DND-41 (cell line): Measurements from ENCODE around the gene CLEC20A.

Source experiments
- ATAC-seq: fragments of 200-7000 bp; cut with Tn5 transposase; 3 replicates; pipeline ENCODE4 v1.9.1; 2021; ENCODE audit warnings: low read depth; ENCODE audit not compliant: insufficient read depth
- DNase-seq: peaks from one replicate; pipeline ENCODE4 v3.0.0-alpha.2; 2020
- H2AFZ ChIP-seq: 2 replicates; pipeline ENCODE4 v1.6.0; 2012; ENCODE audit warnings: low read depth, low read length
- H3K27ac ChIP-seq: 2 replicates; pipeline ENCODE4 v1.5.1; 2012; ENCODE audit warnings: low read length, inconsistent platforms
- H3K27me3 ChIP-seq: fragments of 200-600 bp; sonication (generic); 2 replicates; pipeline ENCODE4 v1.6.0; 2012; ENCODE audit warnings: low read length, mild to moderate bottlenecking, inconsistent platforms; ENCODE audit not compliant: insufficient read depth, poor library complexity
- H3K36me3 ChIP-seq: 2 replicates; pipeline ENCODE4 v1.5.1; 2012; ENCODE audit warnings: low read length, inconsistent platforms; ENCODE audit not compliant: insufficient read depth
- H3K4me1 ChIP-seq: 2 replicates; pipeline ENCODE4 v1.5.1; 2012; ENCODE audit warnings: mild to moderate bottlenecking, low read length; ENCODE audit not compliant: insufficient read depth
- H3K4me2 ChIP-seq: 2 replicates; pipeline ENCODE4 v1.6.0; 2012; ENCODE audit warnings: mild to moderate bottlenecking, moderate library complexity, low read length, inconsistent platforms; ENCODE audit not compliant: insufficient read depth
- H3K4me3 ChIP-seq, 2 experiments: fragments of 200-600 bp in 1 of 2; shearing (Covaris generic) in 1 of 2; 2 replicates each; pipeline ENCODE4 v1.5.1; 2012 to 2016; ENCODE audit warnings: inconsistent platforms in 2 of 2, low read length in 2 of 2, mild to moderate bottlenecking in 2 of 2, low read depth in 1 of 2, moderate library complexity in 1 of 2
- H3K79me2 ChIP-seq: 2 replicates; pipeline ENCODE4 v1.6.0; 2012; ENCODE audit warnings: low read length, inconsistent platforms; ENCODE audit not compliant: insufficient read depth
- H3K9ac ChIP-seq: 2 replicates; pipeline ENCODE4 v1.6.0; 2012; ENCODE audit warnings: low read depth, mild to moderate bottlenecking, inconsistent platforms, low read length, moderate library complexity
- H3K9me3 ChIP-seq: 2 replicates; pipeline ENCODE4 v1.5.1; 2012; ENCODE audit warnings: low read length, moderate library complexity, mild to moderate bottlenecking, inconsistent platforms; ENCODE audit not compliant: insufficient read depth, severe bottlenecking
- H4K20me1 ChIP-seq: 2 replicates; pipeline ENCODE4 v1.6.0; 2012; ENCODE audit warnings: low read length; ENCODE audit not compliant: insufficient read depth
- EZH2 ChIP-seq: IDR thresholded peaks from 3 replicates; pipeline ENCODE4 v1.6.1; 2012; ENCODE audit warnings: borderline replicate concordance, low read depth, mild to moderate bottlenecking, moderate library complexity, low read length, inconsistent platforms; ENCODE audit not compliant: severe bottlenecking
- TF ChIP-seq, protein P1 (sequence below): IDR thresholded peaks from 2 replicates; pipeline ENCODE4 v1.5.1; 2012; ENCODE audit warnings: borderline replicate concordance, low read length, moderate library complexity, mild to moderate bottlenecking; ENCODE audit not compliant: poor library complexity, severe bottlenecking; ENCODE audit errors: extremely low read depth

CLEC20A gene

DNA sequence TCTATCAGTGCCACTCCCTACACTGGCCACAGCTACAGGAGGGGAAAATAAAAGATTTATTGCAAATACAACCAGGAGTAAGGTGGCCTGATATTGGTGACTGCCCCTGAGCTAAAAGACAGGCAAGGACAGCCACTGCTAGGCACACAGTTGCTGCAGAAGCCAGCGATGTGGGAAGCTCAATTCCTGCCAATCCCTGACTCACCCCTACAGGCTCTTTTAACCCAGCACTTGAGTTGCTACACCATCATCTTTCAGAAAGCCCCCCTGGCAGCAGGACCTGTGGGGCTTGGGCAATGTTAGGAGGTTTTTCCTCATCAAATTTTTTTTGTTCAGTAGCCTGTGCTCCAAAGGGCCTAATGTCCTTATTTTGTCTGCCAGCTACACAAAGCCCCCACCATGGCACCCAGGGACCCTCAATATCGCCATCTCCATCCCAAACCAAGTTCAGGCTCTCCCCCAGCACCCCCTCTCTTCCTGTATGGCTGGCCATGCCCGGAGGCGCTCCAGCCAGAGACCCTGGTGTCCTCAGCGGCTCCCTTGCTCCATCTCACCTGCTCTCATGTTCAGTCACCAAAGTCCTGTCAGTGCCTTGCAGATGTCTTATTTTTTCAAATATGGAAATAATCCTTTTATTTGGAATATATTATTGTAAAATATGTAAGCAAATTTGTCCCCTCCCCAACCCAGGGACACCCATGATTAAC, 13.4 kb downstream of the CLEC20A start:
- ATAC-seq (no peak), DNase-seq (no peak)
- Histone ChIP-seq H3K27ac (no peak overlapping the region), H3K9ac (no peak overlapping the region), H3K4me2 (no peak overlapping the region), H3K79me2 (no peaks in the 10 kb centered on the region), H3K4me1 (no peaks in the 10 kb centered on the region), H3K4me3 (no peak overlapping the region), H3K9me3 (no peaks in the 10 kb centered on the region), H2AFZ (no peak overlapping the region), H4K20me1 (no peaks in the 10 kb centered on the region), H3K36me3 (no peaks in the 10 kb centered on the region), H3K27me3 (no peaks in the 10 kb centered on the region)
- TF ChIP-seq, protein P1, sequence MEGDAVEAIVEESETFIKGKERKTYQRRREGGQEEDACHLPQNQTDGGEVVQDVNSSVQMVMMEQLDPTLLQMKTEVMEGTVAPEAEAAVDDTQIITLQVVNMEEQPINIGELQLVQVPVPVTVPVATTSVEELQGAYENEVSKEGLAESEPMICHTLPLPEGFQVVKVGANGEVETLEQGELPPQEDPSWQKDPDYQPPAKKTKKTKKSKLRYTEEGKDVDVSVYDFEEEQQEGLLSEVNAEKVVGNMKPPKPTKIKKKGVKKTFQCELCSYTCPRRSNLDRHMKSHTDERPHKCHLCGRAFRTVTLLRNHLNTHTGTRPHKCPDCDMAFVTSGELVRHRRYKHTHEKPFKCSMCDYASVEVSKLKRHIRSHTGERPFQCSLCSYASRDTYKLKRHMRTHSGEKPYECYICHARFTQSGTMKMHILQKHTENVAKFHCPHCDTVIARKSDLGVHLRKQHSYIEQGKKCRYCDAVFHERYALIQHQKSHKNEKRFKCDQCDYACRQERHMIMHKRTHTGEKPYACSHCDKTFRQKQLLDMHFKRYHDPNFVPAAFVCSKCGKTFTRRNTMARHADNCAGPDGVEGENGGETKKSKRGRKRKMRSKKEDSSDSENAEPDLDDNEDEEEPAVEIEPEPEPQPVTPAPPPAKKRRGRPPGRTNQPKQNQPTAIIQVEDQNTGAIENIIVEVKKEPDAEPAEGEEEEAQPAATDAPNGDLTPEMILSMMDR, result no peak
- no peak for TF ChIP-seq EZH2

DNA sequence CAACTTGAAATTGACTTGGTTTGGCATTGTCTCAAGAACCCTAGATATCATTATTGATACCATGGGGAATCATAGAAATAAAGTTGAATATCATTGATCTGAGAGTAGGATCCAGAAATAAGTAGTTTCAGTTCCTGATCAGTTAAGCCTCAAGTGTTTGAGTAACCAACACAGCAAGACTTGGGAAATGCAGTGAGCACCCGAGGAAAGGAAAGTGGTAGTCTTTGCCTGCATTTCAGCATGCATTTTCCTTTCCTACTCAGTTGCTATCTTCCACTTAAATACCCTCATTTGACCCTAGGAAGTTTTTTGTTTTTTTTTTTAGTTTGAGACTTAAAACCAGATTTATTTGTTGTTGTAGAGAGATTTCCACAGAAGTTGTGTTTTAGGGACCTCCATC, 18.9 kb downstream of the CLEC20A start:
- DNase-seq (no peak), ATAC-seq (no peak)
- TF ChIP-seq, protein P1, result no peak
- H3K27ac ChIP-seq, result no peak overlapping the region
- H3K27me3 ChIP-seq, result peaks cover 16% of the 10 kb centered on the region
- no peaks in the 10 kb centered on the region for H3K79me2 ChIP-seq
- no peak overlapping the region for H3K9ac ChIP-seq
- no peak overlapping the region for H3K4me3 ChIP-seq
- H2AFZ ChIP-seq, result no peak overlapping the region
- H4K20me1 ChIP-seq, result no peaks in the 10 kb centered on the region
- no peaks in the 10 kb centered on the region for H3K36me3 ChIP-seq
- H3K4me1 ChIP-seq, result no peaks in the 10 kb centered on the region
- H3K4me2 ChIP-seq, result no peak overlapping the region
- no peaks in the 10 kb centered on the region for H3K9me3 ChIP-seq

DNA sequence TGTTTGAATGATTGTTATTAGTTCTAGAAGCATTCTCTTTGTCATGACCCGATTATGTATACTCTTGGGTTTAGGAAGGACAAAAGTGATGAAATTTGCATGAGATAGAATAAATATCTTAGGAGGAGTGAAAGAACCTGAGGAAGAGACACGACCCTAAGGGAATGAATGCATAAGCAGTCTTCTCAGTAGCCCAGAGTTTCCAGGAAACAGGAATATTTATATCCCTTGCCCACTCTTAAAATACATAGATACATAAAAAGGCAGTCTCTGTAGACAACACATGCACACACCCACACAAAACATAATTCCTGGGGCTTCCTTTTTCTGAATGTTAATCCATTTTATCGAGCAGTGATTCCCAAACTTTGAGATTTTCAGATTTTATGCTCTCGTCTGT, 19.4 kb downstream of the CLEC20A start:
- Histone ChIP-seq H2AFZ (no peak overlapping the region), H3K79me2 (no peaks in the 10 kb centered on the region), H4K20me1 (no peaks in the 10 kb centered on the region), H3K9me3 (no peaks in the 10 kb centered on the region), H3K4me3 (no peak overlapping the region), H3K4me1 (no peaks in the 10 kb centered on the region), H3K36me3 (no peaks in the 10 kb centered on the region), H3K4me2 (no peak overlapping the region), H3K27ac (no peak overlapping the region), H3K9ac (no peak overlapping the region), H3K27me3 (peaks cover 19% of the 10 kb centered on the region)
- ATAC-seq (no peak), DNase-seq (no peak)
- TF ChIP-seq, protein P1, result no peak
- TF ChIP-seq EZH2, result no peak

DNA sequence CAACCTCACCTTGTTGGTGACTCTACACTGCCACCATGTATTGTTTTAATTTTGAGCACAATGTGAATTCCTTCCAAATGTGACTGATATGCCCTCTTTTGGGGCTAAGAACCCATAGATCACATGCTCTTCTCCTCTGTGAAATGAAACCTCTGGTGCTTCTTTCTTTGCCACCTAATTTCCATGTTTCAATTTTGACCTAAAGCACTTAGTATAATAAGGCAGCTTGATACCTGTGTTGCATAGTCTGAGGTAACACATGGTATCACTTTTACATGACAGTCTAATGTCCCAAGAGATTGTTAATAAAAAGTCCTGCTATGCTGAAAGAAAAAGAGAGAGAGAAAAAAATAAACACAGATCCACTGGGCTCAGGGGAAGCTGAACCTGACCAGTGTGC, 24.2 kb downstream of the CLEC20A start:
- no peak overlapping the region for H3K4me2 ChIP-seq

More for the DNA sequence above, 24.2 kb downstream of the CLEC20A start:
- H3K9ac ChIP-seq, result no peak overlapping the region
- H3K27ac ChIP-seq, result no peak overlapping the region
- TF ChIP-seq, protein P1, result no peak
- no peak for TF ChIP-seq EZH2
- DNase-seq (no peak), ATAC-seq (no peak)
- no peaks in the 10 kb centered on the region for H4K20me1 ChIP-seq
- no peaks in the 10 kb centered on the region for H3K9me3 ChIP-seq
- no peak overlapping the region for H2AFZ ChIP-seq
- no peaks in the 10 kb centered on the region for H3K36me3 ChIP-seq
- no peak overlapping the region for H3K4me3 ChIP-seq
- H3K27me3 ChIP-seq, result peaks cover 25% of the 10 kb centered on the region
- H3K4me1 ChIP-seq, result no peaks in the 10 kb centered on the region
- no peaks in the 10 kb centered on the region for H3K79me2 ChIP-seq
